22Rv1 (cell line): ENCODE data around the gene SNAPC5.

Experiments
- ZFX ChIP-seq: fragments of 450-650 bp; IDR thresholded peaks from 2 replicates; pipeline ENCODE4 v1.6.1; 2017; ENCODE audit warnings: antibody characterized with exemption, borderline replicate concordance
- TF ChIP-seq, protein P1 (sequence below): fragments of 450-650 bp; IDR thresholded peaks from 2 replicates; pipeline ENCODE4 v1.5.1; 2017; ENCODE audit warnings: mild to moderate bottlenecking

DNA sequence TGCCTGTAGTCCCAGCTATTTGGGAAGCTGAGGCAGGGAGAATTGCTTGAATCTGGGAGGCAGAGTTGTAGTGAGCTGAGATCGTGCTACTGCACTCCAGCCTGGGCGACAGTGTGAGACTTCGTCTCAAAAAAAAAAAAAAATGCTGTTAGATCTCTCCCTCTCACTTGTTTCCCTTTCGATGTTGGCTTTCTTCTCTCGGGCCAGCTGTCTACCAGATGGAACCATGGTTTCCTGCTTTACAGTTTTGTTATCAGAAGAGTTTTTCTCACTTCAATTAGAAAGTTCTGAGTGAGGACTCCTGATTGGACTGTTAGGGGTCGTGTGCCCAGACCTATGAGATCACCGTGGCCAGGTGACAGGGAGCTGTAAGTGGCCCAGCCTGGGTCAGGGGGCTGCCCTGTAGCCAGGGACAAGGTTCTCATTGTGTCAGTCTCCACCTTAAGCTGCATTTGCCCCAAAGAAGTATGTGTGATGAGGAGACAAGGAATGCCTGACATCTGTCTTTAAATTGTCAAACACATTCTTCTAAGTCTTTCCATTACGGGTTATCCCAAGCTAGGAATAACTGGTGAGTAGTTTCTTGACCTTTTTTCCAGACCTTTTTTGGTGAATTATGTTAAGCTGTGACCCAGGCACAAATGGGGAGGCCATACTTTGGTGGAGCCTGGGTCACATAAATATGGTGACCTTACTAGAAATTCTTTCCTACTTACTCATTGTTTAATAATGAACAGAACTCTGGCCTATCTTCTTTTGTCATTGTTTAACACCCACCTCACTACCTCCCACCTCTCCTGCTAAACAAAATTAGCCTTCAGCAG, 25.2 kb downstream of the SNAPC5 start:
- TF ChIP-seq, protein P1, sequence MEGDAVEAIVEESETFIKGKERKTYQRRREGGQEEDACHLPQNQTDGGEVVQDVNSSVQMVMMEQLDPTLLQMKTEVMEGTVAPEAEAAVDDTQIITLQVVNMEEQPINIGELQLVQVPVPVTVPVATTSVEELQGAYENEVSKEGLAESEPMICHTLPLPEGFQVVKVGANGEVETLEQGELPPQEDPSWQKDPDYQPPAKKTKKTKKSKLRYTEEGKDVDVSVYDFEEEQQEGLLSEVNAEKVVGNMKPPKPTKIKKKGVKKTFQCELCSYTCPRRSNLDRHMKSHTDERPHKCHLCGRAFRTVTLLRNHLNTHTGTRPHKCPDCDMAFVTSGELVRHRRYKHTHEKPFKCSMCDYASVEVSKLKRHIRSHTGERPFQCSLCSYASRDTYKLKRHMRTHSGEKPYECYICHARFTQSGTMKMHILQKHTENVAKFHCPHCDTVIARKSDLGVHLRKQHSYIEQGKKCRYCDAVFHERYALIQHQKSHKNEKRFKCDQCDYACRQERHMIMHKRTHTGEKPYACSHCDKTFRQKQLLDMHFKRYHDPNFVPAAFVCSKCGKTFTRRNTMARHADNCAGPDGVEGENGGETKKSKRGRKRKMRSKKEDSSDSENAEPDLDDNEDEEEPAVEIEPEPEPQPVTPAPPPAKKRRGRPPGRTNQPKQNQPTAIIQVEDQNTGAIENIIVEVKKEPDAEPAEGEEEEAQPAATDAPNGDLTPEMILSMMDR: no peak
- no peak for TF ChIP-seq ZFX
